Activated CD4-positive, alpha-beta T cell treated with anti-CD3 and anti-CD28 coated beads, Interleukin-2, amount 50 U/mL, for 4 hours (primary cell): ENCODE measurements around the gene ZNF615.
"Not testable (repeated sequence)": the region's sequence is repeated elsewhere in the genome, so short reads cannot be mapped to it uniquely, and the experiment has no call there.

Source experiments
- DNase-seq, 2 experiments: peaks; one replicate each; pipeline ENCODE4 v3.0.0-alpha.2; 2020

ZNF615 gene

DNA sequence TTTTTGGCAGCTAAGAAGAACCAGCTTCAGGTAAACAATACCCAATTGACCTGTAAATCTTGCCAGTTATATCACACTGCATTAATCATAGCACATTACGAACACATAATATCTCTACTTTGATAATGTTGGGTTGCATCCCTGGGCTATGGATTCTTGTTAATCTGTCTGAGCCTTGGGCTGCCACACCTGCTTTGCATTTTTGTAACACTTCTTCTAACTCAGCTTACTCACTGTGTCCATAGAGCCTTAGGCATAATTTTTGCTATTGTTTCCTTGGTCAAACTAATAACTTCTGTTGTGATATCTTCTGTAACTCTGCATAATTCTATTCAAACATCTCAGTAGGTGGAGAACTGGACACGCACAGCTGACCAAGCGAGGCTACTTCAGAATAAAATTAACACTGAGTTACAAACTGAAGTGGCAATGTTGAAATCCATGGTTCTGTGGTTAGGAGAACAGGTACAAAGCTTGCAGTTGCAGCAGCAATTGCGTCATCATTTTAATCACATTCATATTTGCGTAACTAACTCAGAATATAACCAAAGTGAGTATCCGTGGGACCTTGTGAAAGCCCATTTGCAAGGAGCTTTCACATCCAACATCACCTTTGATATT, 27.8 kb downstream of the ZNF615 start:
- DNase-seq: no peak

DNA sequence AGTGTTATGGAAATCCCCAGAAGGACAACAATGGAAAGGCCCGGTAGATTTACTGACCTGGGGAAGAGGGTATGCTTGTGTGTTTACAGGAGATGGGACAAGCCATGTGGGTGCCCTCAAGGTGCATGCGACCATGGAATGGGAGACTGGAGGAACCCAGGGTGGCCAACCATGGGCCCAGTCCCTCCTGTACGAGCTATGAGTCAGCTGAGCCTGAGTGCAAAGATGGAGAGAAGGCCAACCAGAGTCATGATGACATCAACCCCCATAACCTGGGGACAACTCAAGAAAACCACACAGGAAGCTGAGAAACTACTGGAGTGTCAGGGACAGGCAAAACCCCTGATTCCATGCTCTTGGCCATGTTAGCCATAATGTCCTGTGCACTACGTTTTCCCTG, 29.1 kb downstream of the ZNF615 start:
- DNase-seq: no peak

DNA sequence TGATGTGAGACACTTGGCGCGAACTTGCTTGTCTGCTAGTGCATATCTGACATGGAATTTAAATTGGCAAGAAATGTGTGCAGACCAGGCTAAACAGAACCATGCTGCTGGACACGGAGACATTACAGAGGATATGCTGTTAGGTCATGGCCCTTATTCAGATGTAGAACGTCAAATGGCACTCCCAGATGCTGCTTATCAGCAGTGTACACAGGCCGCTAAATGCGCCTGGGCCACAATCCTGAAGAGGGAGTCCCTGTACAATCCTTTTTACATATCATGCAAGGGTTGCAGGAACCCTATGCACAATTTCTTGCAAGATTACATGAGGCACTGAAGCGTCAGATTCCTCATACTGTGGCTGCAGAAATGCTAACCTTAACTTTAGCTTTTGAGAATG, 30.7 kb downstream of the ZNF615 start:
- no peak for DNase-seq

DNA sequence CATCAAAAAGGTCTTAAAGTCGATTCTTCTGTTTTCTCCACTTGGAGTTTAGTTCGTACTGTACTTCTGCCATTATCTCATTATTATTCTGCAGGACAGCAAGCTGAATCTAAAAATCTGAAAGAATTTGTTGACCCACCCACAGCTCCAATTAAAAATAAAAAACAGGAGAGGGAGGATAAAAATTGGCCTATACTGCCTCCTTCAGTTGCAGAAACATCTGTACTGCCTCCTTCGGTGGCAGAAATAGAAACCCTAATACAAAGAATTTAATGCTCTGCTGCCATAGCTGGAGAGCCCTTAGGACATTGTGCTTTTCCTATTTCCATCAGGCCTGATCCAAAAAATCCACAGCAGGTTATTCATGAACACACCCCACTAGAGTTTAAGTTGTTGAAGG, 31.2 kb downstream of the ZNF615 start:
- DNase-seq: no peak

GRCh38 chr19:51975787-51976186, 32.2 kb downstream of the ZNF615 start:
- not testable (repeated sequence) for DNase-seq

DNA sequence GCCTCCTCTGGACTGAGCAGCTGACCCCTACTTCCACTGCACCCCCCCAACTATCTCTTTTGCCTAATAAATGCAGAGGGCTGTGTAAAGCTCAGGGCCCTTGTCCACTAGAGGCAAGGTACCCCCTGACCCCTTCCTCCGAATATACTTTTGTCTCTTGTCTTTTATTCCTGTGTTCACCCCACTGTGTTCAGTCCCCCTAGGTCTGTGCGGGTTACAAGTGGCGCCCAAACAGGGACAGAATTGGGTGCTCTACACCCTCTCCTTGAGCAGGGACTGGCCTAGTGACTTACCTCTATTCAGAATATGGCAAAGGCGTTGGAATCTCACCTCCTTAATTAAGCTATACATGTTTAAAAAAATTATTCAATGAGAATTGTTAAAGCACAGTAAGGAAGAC, 36.4 kb downstream of the ZNF615 start:
- no peak for DNase-seq

GRCh38 chr19:51970718-51971117, 37.3 kb downstream of the ZNF615 start:
- DNase-seq: no peak

DNA sequence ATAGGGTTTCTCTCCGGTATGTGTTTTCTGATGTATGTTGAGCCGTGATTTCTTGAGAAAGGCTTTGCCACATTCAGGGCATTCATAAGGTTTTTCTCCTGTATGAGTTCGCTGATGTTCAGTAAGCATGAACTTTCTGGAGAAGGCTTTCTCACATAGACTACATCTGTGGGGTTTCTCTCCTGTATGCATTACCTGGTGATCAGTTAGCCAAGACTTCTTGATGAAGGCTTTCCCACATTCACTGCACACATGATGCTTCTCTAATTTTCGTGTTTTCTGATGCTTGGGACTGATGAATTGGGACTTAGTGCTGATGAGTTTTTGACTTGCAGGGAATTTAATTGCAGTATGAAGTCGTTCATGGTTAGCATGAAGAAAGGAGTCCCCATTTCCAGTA, 42.4 kb downstream of the ZNF615 start:
- DNase-seq: no peak

DNA sequence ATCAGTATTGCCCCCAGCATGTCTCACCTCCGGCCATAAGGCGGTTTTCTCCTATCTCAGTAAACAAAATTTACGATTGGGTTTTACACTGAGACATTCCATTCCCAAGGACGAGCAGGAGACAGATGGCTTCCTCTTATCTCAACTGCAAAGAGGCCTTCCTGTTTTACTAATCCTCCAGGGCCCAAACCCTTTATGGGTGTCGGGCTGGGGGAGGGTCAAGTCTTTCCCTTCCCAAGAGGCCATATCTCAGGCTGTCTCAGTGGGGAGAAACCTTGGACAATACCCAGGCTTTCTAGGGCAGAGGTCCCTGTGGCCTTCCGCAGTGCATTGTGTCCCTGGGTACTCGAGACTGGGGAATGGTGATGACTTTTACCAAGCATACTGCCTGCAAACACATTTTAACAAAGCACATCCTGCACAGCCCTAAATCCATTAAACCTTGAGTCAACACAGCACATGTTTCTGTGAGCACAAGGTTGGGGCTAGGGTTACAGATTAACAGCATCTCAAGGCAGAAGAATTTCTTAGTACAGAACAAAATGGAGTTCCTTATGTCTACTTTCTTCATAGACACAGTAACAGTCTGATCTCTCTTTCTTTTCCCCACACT, 47.3 kb downstream of the ZNF615 start:
- DNase-seq: not testable (repeated sequence)

GRCh38 chr19:51959791-51960190, 48.2 kb downstream of the ZNF615 start:
- no peak for DNase-seq

GRCh38 chr19:51957846-51958245, 50.2 kb downstream of the ZNF615 start:
- not testable (repeated sequence) for DNase-seq

GRCh38 chr19:51948975-51949374, 59.0 kb downstream of the ZNF615 start:
- no peak for DNase-seq

- DNase-seq: no peak
Measured at GRCh38 chr19:51946602-51947001, 61.4 kb downstream of the ZNF615 start.

- no peak for DNase-seq
Measured at GRCh38 chr19:51944798-51945552, 63.0 kb downstream of the ZNF615 start.
